Lung (tissue), 12 donors: ENCODE data around the gene NOSIP. TPM values are rescaled to one million over a fixed set of nuclear protein-coding genes. Genes with fewer than 3 reads are reported as not detected.

Source experiments
- ATAC-seq: fragments of 200-7000 bp; cut with Tn5 transposase; one replicate; pipeline ENCODE4 v1.9.1; 2020; ENCODE audit warnings: moderate number of reproducible peaks; ENCODE audit not compliant: insufficient read depth, low FRiP score
- DNase-seq, 3 donors: peaks; one replicate each; pipeline ENCODE4 v3.0.0-alpha.2; 2013 to 2017
- H3K27ac ChIP-seq, 2 donors: one replicate each; pipeline ENCODE4 v1.5.1; 2013; ENCODE audit warnings: mild to moderate bottlenecking in 2 of 2, moderate library complexity in 2 of 2, control low read depth in 1 of 2, inconsistent platforms in 1 of 2, low read depth in 1 of 2, low read length in 1 of 2
- H3K27me3 ChIP-seq, 3 donors: one replicate each; pipeline ENCODE4 v1.5.1; 2013; ENCODE audit warnings: low read length in 2 of 3; ENCODE audit not compliant: control insufficient read depth in 3 of 3, insufficient read depth in 3 of 3
- H3K36me3 ChIP-seq, 4 donors: one replicate each; pipeline ENCODE4 v1.5.1; 2013; ENCODE audit warnings: low read length in 4 of 4, mild to moderate bottlenecking in 1 of 4, moderate library complexity in 1 of 4; ENCODE audit not compliant: control insufficient read depth in 4 of 4, insufficient read depth in 4 of 4
- H3K4me1 ChIP-seq, 5 donors: one replicate each; pipeline ENCODE4 v1.5.1; 2013; ENCODE audit warnings: low read length in 5 of 5, mild to moderate bottlenecking in 2 of 5, moderate library complexity in 1 of 5; ENCODE audit not compliant: control insufficient read depth in 5 of 5, insufficient read depth in 5 of 5
- H3K4me3 ChIP-seq: one replicate; pipeline ENCODE4 v1.5.1; 2013; ENCODE audit warnings: mild to moderate bottlenecking, control low read depth, moderate library complexity
- H3K9ac ChIP-seq, 2 donors: one replicate each; pipeline ENCODE4 v1.5.1; 2013; ENCODE audit warnings: low read length in 2 of 2, control low read depth in 1 of 2; ENCODE audit not compliant: insufficient read depth in 1 of 2
- H3K9me3 ChIP-seq, 4 donors: one replicate each; pipeline ENCODE4 v1.5.1; 2013; ENCODE audit warnings: low read length in 3 of 4, mild to moderate bottlenecking in 1 of 4, moderate library complexity in 1 of 4; ENCODE audit not compliant: control insufficient read depth in 4 of 4, insufficient read depth in 3 of 4
- WGBS, 2 donors: extraction: QIAGEN DNeasy Blood & Tissue Kit; methylation state at CpG; one replicate each; pipeline ENCODE4 v1.1.7; 2013; 5-methylcytosine and 5-hydroxymethylcytosine counted together
- polyA plus RNA-seq, 2 donors: library from polyadenylated mRNA; stranded (reverse); fragments of 200-250 nt; gene quantifications; one replicate each; pipeline ENCODE4 v1.2.1, GENCODE V29; 2013
- total RNA-seq, 2 donors: library from RNA; depleted of rRNA in 1 of 2; stranded (reverse); fragments of >200 nt in 1 of 2; gene quantifications; one replicate each; pipeline ENCODE4 v1.2.1, GENCODE V29; 2014 to 2021
- TF ChIP-seq, protein P1 (sequence below): IDR thresholded peaks from 2 replicates; pipeline ENCODE4 v1.5.1; 2012; ENCODE audit warnings: mild to moderate bottlenecking; ENCODE audit errors: control extremely low read depth, extremely low read depth
- donor health status: control.
- donor health status: control.
- donor health status: Bipolar disorder and iron deficiency.
- donor health status: healthy.
- donor health status: DM: yes; HTN: yes; CAD: no.

Gene NOSIP
- total and polyA plus RNA-seq, 4 donors: 40.9 to 84.2 (median 62.6) TPM

DNA sequence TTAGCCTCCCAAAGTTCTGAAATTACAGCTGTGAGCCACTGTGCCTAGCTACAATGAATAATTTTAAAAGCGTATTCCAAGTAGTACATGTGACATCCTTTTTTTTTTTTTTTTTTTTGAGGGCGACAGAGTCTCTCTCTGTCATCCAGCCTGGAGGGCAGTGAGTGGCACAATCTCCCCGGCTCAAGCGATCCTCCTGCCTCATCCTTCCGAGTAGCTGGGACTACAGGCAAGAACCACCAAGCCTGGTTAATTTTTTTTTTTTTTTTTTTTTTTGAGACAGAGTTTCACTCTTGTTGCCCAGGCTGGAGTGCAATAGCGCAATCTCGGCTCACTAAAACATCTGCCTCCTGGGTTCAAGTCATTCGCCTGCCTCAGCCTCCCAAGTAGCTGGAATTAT, 6.9 kb upstream of the NOSIP start:
- TF ChIP-seq, protein P1, sequence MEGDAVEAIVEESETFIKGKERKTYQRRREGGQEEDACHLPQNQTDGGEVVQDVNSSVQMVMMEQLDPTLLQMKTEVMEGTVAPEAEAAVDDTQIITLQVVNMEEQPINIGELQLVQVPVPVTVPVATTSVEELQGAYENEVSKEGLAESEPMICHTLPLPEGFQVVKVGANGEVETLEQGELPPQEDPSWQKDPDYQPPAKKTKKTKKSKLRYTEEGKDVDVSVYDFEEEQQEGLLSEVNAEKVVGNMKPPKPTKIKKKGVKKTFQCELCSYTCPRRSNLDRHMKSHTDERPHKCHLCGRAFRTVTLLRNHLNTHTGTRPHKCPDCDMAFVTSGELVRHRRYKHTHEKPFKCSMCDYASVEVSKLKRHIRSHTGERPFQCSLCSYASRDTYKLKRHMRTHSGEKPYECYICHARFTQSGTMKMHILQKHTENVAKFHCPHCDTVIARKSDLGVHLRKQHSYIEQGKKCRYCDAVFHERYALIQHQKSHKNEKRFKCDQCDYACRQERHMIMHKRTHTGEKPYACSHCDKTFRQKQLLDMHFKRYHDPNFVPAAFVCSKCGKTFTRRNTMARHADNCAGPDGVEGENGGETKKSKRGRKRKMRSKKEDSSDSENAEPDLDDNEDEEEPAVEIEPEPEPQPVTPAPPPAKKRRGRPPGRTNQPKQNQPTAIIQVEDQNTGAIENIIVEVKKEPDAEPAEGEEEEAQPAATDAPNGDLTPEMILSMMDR: no peak
- ATAC-seq: no peak

DNA sequence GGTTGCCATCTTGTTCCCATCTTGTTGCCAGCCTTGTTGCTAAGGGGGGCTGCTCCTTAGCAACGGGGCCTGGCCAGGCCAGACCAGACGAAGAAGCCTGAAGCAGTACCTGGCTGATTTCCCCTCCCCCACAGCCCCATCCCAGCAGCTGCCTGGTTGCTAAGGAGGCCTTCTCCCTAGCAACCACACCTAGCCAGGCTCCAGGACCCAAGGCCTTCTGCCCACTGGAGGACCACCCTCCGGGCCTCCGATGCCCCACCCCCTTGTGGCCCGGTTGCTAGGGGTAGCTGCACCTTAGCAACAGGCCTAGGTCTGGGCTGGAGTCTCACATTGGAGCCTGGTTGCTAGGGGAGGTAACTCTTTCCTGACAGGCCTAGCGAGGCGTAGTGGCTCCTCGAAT, 4.7 kb upstream of the NOSIP start:
- WGBS, 2 donors: 77 to 79% methylated on average over 8 of the region's 8 CpGs
- H3K27ac ChIP-seq: no peak overlapping the region
- peaks cover 0 to 4% (median 0%) of the 10 kb centered on the region in 5 donors for H3K4me1 ChIP-seq
- no peak overlapping the region for H3K9ac ChIP-seq
- ATAC-seq: no peak
- no peak for DNase-seq
- H3K27me3 ChIP-seq: no peaks in the 10 kb centered on the region
- no peaks in the 10 kb centered on the region for H3K9me3 ChIP-seq
- H3K4me3 ChIP-seq: peak overlapping the region; percentile 13
- TF ChIP-seq, protein P1: no peak
- peaks cover 0 to 2% (median 0%) of the 10 kb centered on the region in 4 donors for H3K36me3 ChIP-seq

More for the DNA sequence above, 6.9 kb upstream of the NOSIP start:
- WGBS, 2 donors: 88 to 90% methylated on average over 8 of the region's 8 CpGs
- Histone ChIP-seq H3K4me3 (no peak overlapping the region), H3K4me1 (peaks cover 0 to 7% (median 0%) of the 10 kb centered on the region in 5 donors), H3K27ac (no peak overlapping the region), H3K36me3 (peaks cover 0 to 2% (median 0%) of the 10 kb centered on the region in 4 donors), H3K9me3 (no peaks in the 10 kb centered on the region), H3K27me3 (no peaks in the 10 kb centered on the region), H3K9ac (no peak overlapping the region)
- DNase-seq: no peak

DNA sequence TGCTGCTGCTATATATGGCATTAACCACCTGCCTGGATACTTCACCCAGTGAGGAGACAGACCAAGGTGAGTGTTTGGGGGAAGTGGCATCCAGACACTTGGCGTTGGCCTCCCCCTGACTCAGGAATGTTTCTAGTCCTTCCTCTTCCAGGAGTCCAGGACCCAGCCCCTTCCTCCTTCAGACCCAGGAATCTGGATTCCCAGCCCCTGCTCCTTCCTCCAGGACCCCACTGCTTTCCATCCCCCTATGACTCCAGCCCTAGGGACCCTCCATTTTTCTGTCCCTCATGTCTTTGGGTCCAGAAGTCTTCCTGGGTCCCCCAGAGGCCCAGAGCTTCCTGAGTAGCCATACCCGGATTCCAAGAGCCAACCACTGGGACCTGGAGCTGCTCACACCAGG, 2.9 kb upstream of the NOSIP start:
- 50 to 67% methylated on average over 2 of the region's 2 CpGs for WGBS, 2 donors
- ATAC-seq (no peak), DNase-seq (no peak)
- H3K27ac ChIP-seq: peak overlapping the region in 1 of 2 donors; percentile 49
- H3K9me3 ChIP-seq: no peaks in the 10 kb centered on the region
- H3K27me3 ChIP-seq: no peaks in the 10 kb centered on the region
- no peak overlapping the region for H3K4me3 ChIP-seq
- H3K9ac ChIP-seq: no peak overlapping the region
- TF ChIP-seq, protein P1: no peak
- H3K4me1 ChIP-seq: peaks cover 0 to 15% (median 4%) of the 10 kb centered on the region in 5 donors
- peaks cover 0 to 2% (median 0%) of the 10 kb centered on the region in 4 donors for H3K36me3 ChIP-seq

DNA sequence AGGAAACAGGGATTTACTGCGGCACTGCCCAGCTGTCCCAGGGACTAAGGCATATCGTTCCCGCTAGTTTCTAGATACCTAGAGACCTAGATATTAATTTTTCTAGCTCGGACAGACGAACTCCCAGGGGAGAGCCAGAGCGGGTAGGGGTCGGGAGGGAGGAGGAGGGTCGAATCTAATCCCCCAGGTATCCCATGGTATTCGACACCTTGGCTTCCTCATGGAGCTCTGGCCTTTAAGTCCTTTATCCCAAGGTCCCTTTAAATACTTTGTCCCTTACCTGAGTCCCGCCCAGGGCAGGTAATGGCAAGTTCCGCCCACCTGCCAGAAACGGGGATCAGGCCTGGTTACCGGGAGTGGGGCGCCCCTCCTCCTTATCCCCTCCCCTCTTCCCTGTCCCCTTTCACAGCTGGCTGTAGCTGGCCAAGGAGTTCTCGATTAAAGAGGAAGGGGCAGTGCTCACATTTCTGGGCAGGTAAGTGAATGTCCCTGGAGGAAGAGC, 702 bp upstream of the NOSIP start, which contains the start of gene PRRG2:
Gene PRRG2, plus strand, starts transcription at position 310 of the 502 bp plus-strand sequence. CDS start 1,904 bp downstream, outside the sequence.
- 41 to 48% methylated on average over 15 of the region's 15 CpGs for WGBS, 2 donors
- H3K4me3 ChIP-seq: peak within 1 kb of the TSS; percentile 67
- ATAC-seq: peak; percentile 36
- DNase-seq: peak in 2 of 3 donors; percentile 17 to 47
- peaks cover 0 to 15% (median 4%) of the 10 kb centered on the region in 5 donors for H3K4me1 ChIP-seq
- no peaks in the 10 kb centered on the region for H3K9me3 ChIP-seq
- H3K36me3 ChIP-seq: peaks cover 0 to 3% (median 1%) of the 10 kb centered on the region in 4 donors
- H3K27ac ChIP-seq: peak within 1 kb of the TSS; percentile 37 to 55
- no peaks in the 10 kb centered on the region for H3K27me3 ChIP-seq
- TF ChIP-seq, protein P1: no peak
- peak within 1 kb of the TSS; percentile 81 to 93 for H3K9ac ChIP-seq
